ENCODE data around the gene EGLN2.
"Not testable (repeated sequence)": the region's sequence is repeated elsewhere in the genome, so short reads cannot be mapped to it uniquely, and the experiment has no call there.

The EGLN2 gene

DNA sequence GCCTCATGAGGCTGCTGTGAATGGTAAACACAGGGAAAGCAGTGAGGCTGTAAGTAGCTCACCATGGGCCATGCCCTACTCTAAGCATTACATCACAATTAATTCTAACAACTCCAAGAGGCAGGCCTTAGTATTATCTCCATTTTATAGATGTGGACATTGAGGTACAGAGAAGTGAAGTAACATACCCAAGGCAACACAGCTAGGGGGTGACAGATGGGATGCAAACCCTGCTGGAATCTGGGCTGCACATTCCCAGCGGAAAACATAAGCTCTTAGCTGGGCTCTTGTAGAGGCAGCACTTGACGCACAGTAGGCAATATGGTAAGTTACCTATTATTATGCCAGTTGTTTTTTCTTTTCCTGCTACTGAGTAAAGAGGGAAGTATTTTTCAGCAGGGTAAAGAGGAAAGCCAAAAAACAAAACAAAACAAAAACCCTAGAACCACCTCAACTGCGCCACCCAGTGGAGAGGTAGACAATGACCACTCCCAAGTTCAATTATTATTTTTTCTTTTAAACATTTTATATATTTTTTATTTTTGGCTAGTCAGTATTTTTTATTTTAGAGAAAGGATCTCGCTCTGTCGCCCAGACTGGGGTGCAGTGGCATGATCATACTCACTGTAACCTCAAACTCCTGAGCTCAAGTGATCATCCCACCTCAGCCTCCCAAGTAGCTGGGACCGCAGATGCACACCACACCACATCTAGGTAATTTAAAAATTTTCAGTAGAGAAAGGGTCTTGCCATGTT, 20.7 kb downstream of the EGLN2 start:
- peak; percentile 56 for DNase-seq

DNA sequence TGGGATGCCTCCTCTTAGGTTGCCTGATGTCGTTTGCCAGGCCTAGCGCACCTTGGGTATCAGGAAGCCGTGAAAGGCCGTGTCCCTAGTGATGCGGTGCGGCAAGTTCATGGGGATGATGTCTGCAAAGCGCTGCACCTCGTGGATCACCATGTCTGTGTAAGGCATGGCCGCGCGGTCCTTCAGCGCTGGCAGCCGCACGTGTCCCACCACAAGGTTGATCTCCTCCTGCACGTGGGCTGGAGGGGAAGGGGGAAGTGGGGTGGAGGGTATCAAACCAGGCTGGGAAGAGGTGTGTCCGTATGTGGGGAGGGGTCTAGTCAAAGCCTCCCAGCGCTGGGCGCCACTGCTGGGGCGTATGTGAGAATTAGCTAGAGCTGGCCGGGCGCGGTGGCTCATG, 23.2 kb downstream of the EGLN2 start:
- DNase-seq: no peak

DNA sequence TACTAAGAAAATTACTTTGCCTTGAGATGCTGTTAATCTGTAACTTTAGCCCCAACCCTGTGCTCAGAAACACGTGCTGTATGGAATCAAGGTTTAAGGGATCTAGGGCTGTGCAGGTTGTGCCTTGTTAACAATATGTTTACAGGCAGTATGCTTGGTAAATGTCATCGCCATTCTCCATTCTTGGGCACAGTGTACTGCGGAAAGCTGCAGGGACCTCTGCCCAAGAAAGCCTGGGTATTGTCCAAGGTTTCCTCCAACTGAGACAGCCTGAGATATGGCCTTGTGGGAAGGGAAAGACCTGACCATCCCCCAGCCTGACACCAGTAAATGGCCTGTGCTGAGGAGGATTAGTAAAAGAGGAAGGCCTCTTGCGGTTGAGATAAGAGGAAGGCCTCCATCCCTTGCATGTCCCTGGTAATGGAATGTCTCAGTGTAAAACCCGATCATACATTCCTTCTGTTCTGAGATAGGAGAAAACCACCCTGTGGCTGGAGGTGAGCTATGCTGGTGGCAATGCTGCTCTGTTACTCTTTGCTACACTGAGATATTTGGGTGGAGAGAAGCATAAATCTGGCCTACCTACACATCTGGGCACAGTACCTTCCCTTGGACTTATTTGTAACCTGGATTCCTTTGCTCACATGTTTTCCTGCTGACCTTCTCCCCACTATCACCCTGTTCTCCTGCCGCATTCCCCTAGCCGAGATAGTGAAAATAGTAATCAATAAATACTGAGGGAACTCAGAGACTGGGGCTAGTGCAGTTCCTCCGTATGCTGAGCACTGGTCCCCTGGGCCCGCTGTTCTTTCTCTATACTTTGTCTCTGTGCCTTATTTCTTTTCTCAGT, 23.9 kb downstream of the EGLN2 start:
- DNase-seq: peak; percentile 24

DNA sequence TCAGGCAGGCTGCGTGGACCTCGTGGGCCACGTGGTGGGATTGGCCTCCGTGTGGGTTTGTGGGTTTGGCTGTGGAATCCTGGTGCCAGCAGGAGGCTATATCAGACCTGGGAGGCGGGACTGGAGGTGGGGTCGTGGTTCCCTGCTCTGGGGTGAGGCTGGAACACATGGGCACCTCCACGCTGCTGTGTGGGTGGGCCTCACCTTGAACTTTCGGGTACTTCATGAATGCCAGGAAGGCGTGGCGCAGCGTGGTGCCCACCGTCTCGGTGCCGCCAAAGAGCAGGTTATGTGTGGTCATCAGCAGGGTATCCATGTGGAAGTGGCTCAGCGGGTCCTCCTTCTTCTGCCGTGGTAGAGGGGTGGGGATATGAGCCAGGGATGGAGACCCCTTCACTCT, 25.9 kb downstream of the EGLN2 start:
- not testable (repeated sequence) for DNase-seq

DNA sequence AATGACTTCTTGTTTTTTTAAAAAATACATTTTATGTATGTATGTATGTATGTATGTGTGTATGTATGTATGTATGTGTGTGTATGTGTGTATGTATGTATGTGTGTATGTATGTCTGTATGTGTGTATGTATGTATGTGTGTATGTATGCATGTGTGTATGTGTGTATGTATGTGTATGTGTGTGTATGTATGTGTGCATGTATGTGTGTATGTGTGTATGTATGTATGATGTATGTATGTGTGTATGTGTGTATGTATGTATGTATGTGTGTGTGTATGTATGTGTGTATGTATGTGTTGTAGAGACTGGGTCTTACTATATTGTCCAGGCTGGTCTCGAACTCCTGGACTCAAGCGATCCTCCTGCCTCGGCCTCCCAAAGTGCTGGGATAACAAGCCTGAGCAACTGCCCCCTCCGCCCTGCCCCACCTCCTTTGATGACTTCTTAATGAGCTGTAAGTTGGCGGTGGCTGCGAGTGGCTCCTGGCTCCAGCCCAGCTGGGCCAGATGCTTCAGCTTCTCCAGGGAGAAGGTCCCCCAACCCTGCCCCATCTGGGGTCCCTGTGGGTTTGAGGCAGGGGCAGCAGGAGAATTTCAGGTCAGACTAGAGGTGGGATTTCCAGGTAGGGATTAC, 26.6 kb downstream of the EGLN2 start:
- DNase-seq: not testable (repeated sequence)

DNA sequence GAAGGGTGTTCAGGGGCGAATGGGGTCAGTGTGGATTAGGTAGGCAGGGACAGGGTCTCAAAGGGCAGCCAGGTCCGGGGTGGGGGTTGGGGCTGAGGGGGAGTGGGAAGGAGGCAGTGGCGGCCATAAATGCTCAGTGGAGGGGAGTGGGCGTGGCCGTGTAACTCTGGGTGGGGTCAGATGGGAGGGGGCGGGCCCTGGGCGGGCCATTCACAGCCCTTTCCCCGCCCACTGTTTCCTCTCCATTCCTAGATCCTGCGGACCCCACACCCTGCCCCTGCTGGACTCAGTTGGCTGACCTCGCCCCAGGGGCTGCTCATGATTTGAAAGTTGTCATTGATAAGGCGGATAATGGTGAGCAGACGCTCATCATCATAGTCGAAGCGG, 27.3 kb downstream of the EGLN2 start:
- not testable (repeated sequence) for DNase-seq

DNA sequence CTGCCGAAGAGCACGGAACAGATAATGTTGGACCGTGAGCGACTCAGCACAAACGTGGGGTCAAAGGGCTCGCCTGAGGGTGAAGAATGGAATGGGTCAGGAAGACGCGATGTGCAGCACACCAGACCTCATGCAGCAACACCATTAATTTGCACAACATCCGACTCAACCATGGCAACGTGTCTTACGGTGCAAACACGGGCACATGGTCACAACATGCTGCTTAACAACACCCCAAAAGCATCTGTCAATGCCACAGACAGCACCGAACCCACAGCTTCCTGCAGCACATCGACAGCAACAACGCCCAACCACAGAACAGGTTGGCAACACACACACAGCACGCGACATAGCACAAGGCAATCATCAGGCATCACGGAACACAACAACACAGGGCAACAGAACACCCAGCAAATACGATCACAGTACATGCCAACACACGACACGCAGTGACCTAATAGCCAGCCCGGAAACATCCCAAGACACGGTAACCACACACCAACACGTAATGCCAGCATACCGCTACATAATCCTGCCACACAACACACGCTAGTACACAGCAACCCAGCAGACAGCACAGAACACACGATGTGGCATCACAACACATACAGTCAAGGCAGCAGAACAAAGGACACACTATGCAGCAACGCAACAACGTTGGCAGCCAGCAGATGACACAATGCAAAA, 27.9 kb downstream of the EGLN2 start:
- DNase-seq: peak; percentile 91

DNA sequence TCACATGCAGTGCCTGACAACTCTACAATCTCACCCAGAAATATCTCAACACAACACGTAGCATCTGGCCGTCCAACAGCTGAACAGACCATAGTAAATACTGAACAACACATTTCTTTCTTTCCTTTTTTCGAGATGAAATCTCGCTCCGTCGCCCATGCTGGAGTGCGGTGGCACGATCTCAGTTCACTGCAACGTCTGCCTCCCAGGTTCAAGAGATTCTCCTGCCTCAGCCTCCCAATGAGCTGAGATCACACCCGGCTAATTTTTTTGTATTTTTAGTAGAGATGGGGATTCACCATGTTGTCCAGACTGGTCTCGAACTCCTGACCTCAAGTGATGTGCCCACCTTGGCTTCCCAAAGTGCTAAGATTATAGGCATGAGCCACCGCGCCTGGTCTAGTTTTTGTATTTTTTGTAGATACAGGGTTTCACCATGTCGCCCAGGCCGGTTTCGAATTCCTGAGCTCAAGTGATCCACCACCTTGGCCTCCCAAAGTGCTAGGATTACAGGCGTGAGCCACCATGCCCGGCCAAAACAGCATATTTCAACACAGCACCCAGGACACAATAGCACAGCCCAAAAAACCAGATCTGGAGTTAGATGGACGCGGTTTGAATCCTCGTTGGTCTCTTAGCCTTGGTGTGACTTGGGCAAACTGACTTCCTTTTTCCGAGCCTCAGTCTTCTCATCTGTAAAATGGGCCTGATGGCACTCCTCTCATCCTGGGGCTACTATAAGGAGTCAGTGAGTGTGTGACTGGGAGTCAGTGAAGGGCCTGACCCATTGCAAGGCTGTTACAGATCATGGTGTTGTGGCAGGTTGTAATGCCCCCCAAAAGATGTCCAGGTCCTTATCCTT, 28.6 kb downstream of the EGLN2 start:
- no peak for DNase-seq

DNA sequence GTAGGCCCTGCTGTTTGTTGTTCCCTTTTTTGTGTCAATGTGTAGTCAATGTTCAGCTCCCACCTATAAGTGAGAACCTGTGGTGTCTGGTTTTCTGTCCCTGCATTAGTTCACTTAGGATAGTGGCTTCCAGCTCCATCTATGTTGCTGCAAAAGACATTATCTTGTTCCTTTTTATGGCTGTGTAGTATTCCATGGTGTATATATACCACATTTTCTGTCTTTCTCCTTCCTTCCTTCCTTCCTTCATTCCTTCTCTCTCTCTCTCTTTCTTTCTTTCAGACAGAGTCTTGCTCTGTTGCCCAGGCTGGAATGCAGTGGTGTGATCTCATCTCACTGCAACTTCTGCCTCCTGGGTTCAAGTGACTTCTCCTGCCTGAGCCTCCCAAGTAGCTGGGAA, 30.2 kb downstream of the EGLN2 start:
- no peak for DNase-seq

DNA sequence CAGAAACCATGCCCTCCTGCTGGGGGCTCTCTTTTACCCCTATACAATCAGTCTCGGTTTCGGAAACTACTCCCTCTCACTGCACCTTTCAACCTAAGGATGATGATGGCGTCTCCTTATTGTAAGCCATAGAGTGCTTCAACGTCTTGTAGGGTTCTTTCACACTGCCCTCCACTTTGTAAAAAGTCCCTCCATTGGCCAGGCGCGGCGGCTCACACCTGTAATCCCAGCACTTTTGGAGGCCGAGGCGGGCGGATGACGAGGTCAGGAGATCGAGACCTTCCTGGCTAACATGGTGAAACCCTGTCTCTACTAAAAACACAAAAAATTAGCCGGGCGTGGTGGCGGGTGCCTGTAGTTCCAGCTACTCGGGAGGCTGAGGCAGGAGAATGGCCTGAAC, 31.8 kb downstream of the EGLN2 start:
- not testable (repeated sequence) for DNase-seq

DNA sequence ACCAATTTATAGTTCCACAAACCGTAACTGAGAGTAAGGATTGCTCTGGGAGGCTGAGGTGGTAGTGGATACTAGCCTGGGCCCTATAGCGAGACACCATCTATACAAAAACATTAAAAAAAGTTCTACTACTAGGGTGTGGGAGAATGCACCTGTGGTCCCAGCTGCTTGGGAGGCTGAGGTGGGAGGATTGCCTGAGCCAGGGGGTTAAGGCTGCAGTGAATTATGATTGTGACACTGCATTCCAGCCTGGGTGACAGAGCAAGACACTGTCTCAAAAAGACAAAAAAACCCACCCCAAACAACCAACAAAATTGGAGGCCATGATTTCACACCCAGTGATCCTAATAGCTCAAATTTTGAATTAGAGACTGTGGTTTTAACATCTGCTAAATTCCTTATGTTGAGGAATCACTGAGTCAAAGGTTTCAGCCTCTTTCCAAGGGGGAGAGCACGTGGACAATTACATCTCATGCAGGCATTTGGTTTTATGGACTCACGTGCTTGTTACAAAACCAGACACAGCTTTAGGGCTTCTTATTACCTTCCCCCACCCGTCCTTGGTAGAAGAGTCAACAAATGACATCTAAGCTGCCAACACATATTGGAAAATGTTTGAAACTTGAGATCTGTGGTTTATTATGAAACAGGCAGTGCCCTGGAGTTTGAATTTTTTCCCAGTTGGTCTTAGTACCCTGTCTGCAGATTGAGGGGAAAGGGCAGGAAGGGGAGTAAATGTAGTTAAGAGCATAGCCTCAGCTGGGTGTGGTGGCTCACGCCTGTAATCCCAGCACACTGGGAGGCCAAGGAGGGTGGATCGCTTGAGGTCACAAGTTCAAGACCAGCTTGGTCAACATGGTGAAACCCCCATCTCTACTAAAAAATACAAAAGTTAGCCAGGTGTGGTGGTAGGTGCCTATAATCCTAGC, 32.8 kb downstream of the EGLN2 start:
- no peak for DNase-seq

DNA sequence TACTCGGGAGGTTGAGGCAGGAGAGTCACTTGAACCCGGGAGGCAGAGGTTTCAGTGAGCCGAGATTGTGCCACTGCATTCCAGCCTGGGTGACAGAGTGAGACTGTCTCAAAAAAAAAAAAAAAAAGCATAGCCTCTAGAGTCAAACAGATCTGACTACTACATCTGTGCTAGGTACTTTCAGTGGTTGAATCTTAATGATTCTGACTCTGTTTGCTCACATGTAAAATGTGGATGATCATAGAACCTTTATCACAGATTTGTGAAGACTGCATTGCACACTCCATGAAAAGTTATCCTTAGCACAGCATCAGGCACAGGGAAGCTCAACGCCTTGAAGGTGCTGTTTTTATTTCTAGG, 33.4 kb downstream of the EGLN2 start:
- not testable (repeated sequence) for DNase-seq

DNA sequence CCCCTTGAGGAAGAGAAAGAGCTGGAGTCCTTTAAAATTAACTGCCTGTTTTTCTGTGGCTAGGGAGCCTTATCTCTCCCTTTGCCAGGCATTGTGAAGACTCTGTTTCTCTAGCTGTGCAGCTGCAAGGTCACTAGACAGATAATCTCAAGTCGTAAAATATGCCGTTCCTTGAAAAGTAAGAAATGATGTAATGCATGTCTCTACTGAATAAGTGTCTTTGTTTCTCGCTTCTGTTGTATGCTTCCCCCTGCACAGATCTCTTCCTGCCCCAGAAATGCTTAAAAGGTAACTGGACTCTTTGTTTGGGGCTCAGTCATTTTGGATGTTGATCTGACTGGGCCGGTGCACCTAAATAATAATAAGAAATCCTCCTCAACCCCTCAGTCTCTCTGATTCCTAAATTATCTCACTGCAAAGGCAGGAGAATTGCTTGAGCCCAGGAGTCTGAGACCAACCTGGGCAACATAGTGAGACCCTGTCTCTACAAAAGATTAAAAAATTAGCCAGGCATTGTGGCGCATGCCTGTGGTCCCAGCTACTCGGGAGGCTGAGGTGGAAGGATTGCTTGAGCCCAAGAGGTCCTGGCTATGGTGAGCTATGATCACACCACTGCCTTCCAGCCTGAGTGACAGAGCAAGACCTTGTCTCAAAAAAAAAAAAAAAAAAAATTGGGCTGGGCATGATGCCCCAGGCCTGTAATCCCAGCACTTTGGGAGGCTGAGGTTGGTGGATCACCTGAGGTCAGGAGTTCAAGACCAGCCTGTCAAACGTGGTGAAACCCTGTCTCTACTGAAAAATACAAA, 34.9 kb downstream of the EGLN2 start:
- DNase-seq: not testable (repeated sequence)

DNA sequence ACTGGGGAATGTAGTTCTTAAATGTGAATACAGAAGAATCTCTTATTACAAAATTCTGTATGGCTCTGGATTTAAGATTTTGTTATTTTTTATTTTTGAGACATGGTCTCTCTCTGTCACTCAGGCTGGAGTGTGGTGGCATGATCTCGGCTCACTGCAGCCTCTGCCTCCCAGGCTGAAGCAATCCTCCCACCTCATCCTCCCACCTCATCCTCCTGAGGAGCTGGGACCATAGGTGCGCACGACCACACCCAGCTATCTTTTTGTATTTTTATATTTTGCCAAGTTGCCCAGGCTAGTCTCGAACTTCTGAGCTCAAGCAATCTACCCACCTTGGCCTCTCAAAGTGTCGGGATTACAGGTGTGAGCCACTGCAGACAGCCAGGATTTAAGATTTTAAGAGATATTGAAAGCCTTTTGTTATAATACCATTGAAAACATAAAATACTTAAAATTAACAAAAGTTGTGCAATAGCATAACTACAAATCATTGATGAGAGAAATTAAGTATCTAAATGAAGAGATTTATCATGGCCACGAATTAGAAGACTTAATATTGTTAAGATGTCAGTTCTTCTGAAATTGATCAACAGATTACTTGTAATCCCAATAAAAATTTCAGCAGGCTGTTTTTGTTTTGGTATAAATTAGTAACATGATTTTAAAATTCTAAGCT, 37.9 kb downstream of the EGLN2 start:
- DNase-seq: no peak

DNA sequence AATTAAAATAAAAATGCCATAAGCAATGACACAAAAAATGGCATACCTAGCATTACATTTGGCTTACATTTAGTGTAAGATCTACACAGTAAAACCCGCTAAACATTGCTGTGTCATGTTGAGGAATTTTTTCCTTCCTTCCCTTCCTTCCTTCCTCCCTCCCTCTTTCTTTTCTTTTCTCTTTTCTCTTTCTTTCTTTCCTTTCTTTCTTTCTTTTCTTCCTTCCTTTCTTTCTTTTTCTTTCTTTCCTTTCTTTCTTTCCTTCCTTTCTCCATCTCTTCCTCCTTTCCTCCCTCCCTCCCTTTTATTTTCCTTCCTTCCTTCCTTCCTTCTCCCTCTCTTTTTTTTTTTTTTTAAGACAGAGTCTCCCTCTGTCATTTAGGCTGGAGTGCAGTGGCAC, 39.5 kb downstream of the EGLN2 start:
- not testable (repeated sequence) for DNase-seq

DNA sequence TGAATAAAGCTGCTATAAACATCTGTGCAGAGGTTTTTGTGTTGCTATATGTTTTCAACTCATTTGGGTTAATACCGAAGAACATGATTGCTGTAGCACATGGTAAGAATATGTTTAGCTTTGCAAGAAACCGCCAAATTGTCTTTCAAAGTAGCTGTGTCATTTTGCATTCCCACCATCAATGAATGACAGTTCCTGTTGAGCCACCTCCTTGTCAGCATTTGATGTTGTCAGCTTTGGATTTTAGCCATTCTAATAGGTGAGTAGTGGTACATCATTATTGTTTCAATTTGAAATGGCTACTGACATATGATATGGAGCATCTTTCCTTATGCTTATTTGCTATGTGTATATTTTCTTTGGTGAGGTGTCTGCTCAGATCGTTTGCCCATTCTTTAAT, 43.0 kb downstream of the EGLN2 start:
- DNase-seq: not testable (repeated sequence)

DNA sequence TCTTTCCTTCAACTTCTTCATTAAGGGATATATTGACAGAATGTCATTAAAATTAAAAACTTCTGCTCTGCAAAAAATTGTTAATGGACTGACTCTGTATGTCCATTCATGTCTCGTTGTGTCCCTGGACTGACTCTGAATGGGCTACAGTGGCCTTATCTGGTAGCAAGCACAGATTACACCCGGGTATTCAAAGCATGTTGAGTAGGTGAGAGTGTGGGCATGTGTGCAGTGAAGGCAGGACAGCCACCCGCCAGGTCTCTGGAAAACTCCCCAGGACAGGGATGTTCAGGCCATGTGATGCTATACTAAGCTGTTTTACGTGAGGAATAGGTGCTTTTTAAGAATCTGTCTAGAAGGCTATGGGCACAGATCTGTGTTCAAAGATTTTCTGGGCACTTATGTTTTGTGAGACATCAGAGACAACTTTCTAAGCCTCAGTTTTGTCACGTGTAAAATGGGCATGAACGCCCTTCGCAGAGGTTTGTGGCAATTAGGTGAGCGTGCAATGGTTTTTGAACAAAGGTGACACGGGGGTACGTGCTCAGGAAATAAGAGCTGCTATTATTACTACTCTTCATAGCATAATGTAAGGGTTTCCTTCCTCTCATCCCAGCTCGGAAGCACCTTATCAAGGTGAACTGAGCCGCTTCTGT, 44.1 kb downstream of the EGLN2 start:
- DNase-seq: not testable (repeated sequence)

DNA sequence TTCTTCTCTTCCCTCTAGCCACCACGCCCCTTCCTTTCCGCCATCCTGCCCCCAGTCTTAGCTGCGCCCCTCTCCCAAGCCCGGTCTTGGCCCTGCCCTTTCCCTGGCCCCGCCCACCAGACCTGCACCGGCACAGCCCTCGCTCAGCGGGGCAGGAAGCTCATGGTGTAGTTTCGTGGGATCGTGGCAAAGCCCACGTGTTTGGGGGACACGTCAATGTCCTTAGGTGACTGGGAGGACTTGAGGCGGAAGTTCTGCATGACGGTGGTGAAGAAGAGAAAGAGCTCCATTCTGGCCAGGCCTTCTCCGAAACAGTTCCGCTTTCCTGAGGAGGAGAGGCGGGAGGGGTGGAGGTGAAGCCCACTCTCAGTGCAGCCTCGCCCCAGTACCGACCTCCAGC, 44.7 kb downstream of the EGLN2 start:
- peak; percentile 92 for DNase-seq

DNA sequence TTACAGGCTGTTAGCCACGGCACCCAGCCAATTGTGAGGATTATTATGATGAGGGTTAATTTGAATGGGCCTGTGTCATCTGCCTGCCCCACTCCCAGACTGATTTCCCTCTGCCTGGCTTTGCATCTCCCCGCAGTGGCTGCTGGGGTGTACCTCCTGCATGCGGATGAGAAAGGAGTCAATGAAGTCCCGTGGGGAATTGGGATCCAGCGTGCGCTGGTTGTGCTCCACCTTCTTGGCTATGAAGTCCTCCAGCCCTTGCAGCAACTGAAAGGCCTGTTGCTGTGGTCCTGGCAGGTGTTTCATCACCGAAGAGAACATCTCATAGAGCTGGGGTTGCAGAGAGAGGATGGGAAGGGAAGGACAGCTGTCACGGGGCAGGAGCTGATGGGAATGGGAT, 47.7 kb downstream of the EGLN2 start:
- DNase-seq: not testable (repeated sequence)

All from CD4-positive, alpha-beta T cell treated with Interleukin-15 for 1 hour (primary cell).